ENCODE data around the gene TRAF4. TPM values are rescaled to one million over a fixed set of nuclear protein-coding genes. Genes with fewer than 3 reads are reported as not detected.

TRAF4 gene
- total RNA-seq, 2 experiments from 2014 or later: 411 to 416 TPM

DNA sequence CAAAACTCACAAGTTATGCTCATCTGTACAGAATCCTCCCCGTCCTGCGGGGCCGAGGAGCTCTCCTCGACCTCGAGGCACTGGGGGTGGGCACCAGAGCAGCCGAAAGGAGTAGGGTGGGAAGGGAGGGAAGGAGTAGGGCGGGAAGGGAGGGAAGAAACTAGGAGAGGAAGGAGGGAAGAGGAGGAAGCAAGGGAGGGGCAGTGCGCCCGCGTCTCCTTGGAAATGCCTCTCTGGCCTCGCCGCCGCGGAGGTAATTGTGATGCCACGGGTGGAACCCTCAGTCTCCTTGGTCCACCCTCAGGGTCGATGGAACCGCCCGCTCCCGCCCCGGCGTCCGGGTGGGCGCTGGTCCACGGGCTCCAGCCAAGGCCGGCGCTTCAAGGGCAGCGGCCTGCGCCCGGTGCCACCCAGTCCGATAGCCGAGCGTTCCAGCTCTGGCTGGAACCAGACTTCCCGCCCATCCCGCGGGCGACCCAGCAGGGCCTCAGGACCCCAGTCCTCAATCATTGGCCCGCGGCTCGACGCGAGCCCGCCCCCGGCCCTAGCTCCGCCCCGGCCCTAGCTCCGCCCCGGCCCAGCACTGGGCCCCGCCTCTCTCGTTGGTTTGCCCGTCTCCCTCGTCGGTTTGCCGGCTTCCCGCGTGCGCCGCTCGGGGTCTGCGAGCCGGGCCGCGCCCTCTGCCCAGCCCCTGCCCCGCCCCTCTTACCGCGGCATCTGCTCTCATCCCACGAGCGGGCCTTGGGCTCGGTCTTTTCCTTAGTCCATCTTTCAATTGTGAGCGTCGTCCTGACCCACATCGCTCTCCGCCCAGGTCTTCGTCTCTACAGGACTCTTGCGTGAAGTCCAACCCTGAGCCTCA lies 32.7 kb upstream of the TRAF4 start:
- TF ChIP-seq, protein P1, sequence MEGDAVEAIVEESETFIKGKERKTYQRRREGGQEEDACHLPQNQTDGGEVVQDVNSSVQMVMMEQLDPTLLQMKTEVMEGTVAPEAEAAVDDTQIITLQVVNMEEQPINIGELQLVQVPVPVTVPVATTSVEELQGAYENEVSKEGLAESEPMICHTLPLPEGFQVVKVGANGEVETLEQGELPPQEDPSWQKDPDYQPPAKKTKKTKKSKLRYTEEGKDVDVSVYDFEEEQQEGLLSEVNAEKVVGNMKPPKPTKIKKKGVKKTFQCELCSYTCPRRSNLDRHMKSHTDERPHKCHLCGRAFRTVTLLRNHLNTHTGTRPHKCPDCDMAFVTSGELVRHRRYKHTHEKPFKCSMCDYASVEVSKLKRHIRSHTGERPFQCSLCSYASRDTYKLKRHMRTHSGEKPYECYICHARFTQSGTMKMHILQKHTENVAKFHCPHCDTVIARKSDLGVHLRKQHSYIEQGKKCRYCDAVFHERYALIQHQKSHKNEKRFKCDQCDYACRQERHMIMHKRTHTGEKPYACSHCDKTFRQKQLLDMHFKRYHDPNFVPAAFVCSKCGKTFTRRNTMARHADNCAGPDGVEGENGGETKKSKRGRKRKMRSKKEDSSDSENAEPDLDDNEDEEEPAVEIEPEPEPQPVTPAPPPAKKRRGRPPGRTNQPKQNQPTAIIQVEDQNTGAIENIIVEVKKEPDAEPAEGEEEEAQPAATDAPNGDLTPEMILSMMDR (IDR thresholded peaks at IDR 0.05): no peak
- Mint-ChIP-seq H3K36me3 (ENCODE audit: low read depth) (no peaks in the 10 kb centered on the region), H3K9me3 (no peaks in the 10 kb centered on the region), H3K27me3 (peaks cover 17% of the 10 kb centered on the region), H3K27ac (peak overlapping the region; percentile 87), H3K4me3 (peak overlapping the region; percentile 94), H3K4me1 (ENCODE audit: low read depth) (peaks cover 20% of the 10 kb centered on the region)
- intact Hi-C loops (cut with DNase I, micrococcal nuclease): loop anchor here (5.0 to 10.0 kb wide), 3 partner anchors 49 to 356 kb away; partner anchors contain the start of genes BLTP2 (in 2 of the 2), POLDIP2 (in 1 of the 2), SDF2 (in 1 of the 2) and SUPT6H (in 1 of the 2)
- peaks cover 4 to 5% of the 10 kb centered on the region in 2 experiments for H3K27me3 ChIP-seq (ENCODE audit: control insufficient read depth in 1 of 2, insufficient read depth in 2 of 2, low read length in 2 of 2)
- H3K4me1 ChIP-seq (ENCODE audit: insufficient read depth, low read length): peaks cover 18% of the 10 kb centered on the region
- ChIA-PET CTCF (interaction anchor here (0.6 to 3.6 kb wide), 8 partner anchors 9 to 243 kb away, joined by 3 to 24 read pairs (median 7); partner anchors contain the start of genes NEK8, RPL23A, SDF2 and SUPT6H), POLR2A (interaction anchor here (0.7 to 4.6 kb wide), 20 partner anchors 9 to 583 kb away, joined by 3 to 110 read pairs (median 5); partner anchors contain the start of genes BLTP2, FLOT2, IFT20 and NEK8)
- H3K36me3 ChIP-seq (ENCODE audit: insufficient read depth, low read length): no peaks in the 10 kb centered on the region
- DNase-seq (peak; percentile 78 to 93 (median 86)), ATAC-seq (ENCODE audit: poor library complexity) (peak; percentile 92)
- peak overlapping the region; percentile 68 to 73 for H3K27ac ChIP-seq (ENCODE audit: low read depth in 1 of 2, low read length in 2 of 2)
- H3K4me3 ChIP-seq (ENCODE audit: low read length): peak overlapping the region; percentile 72
- no peaks in the 10 kb centered on the region for H3K9me3 ChIP-seq (ENCODE audit: control insufficient read depth in 1 of 2, insufficient read depth in 1 of 2, low read length in 2 of 2)

DNA sequence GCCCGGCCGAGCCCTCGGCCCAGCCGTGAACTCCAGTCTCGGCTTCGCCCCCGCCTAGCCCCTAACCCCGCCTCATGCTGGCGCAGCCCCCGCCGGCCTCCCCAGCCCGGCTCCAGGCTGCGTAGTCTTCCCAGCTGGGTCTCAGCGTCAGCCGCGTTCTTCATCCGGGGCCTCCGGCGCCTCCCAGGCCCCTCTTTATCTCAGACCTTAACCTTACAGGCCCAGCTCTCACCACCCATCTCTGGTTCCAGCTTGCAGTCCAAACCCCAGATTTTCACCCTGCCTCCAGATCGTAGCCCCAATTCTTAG lies 32.1 kb upstream of the TRAF4 start, which contains the start of gene PROCA1:
Gene PROCA1 (minus strand): TSS at position 166 of the 309 bp plus-strand sequence. CDS start 228 bp downstream, outside the sequence.
- H3K27me3 Mint-ChIP-seq: peaks cover 22% of the 10 kb centered on the region
- peak within 1 kb of the TSS; percentile 68 to 73 for H3K27ac ChIP-seq (ENCODE audit: low read depth in 1 of 2, low read length in 2 of 2)
- TF ChIP-seq, protein P1 (IDR thresholded peaks at IDR 0.05): no peak
- peak within 1 kb of the TSS; percentile 72 for H3K4me3 ChIP-seq (ENCODE audit: low read length)
- peak within 1 kb of the TSS; percentile 87 for H3K27ac Mint-ChIP-seq
- ATAC-seq (ENCODE audit: poor library complexity) (peak; percentile 45), DNase-seq (peak in 10 of 14 experiments; percentile 10 to 71 (median 34))
- H3K36me3 Mint-ChIP-seq (ENCODE audit: low read depth): no peaks in the 10 kb centered on the region
- intact Hi-C loops (cut with DNase I, micrococcal nuclease): loop anchor here (5.0 to 10.0 kb wide), 3 partner anchors 49 to 357 kb away; partner anchors contain the start of genes BLTP2 (in 2 of the 2), POLDIP2 (in 1 of the 2), SDF2 (in 1 of the 2) and SUPT6H (in 1 of the 2)
- H3K9me3 ChIP-seq (ENCODE audit: control insufficient read depth in 1 of 2, insufficient read depth in 1 of 2, low read length in 2 of 2): no peaks in the 10 kb centered on the region
- peaks cover 18% of the 10 kb centered on the region for H3K4me1 ChIP-seq (ENCODE audit: insufficient read depth, low read length)
- CTCF ChIA-PET: interaction anchor here (0.6 to 3.6 kb wide), 8 partner anchors 8 to 242 kb away, joined by 3 to 24 read pairs (median 7); partner anchors contain the start of genes NEK8, RPL23A, SDF2 and SUPT6H
- POLR2A ChIA-PET: interaction anchor here (0.9 to 4.6 kb wide), 18 partner anchors 9 to 582 kb away, joined by 3 to 110 read pairs (median 5); partner anchors contain the start of genes BLTP2, FLOT2, IFT20 and NEK8
- H3K36me3 ChIP-seq (ENCODE audit: insufficient read depth, low read length): no peaks in the 10 kb centered on the region
- peaks cover 20% of the 10 kb centered on the region for H3K4me1 Mint-ChIP-seq (ENCODE audit: low read depth)
- no peaks in the 10 kb centered on the region for H3K9me3 Mint-ChIP-seq
- H3K4me3 Mint-ChIP-seq: peak within 1 kb of the TSS; percentile 94
- H3K27me3 ChIP-seq (ENCODE audit: control insufficient read depth in 1 of 2, insufficient read depth in 2 of 2, low read length in 2 of 2): peaks cover 6 to 11% of the 10 kb centered on the region in 2 experiments

Data from CD4-positive, alpha-beta T cell (primary cell).